Dedifferentiated amniotic fluid mesenchymal stem cell (primary cell): ENCODE data around the gene LENG9.
A peak's percentile ranks its signal among the peaks of the same experiment; 100 is the strongest.
"Not testable (repeated sequence)": the region's sequence is repeated elsewhere in the genome, so short reads cannot be mapped to it uniquely, and the experiment has no call there.

Source experiments
- DNase-seq: peaks from one replicate; pipeline ENCODE4 v3.0.0-alpha.2; 2016; ENCODE audit errors: extremely low spot score

Gene LENG9

GRCh38 chr19:54459282-54460229 is 4.0 kb downstream of the LENG9 start:
- DNase-seq, result no peak

- DNase-seq, result no peak
Measured at GRCh38 chr19:54458648-54459281, 4.8 kb downstream of the LENG9 start.

GRCh38 chr19:54457773-54458647 is 5.6 kb downstream of the LENG9 start:
- no peak for DNase-seq

- DNase-seq, result no peak
Measured at GRCh38 chr19:54456423-54457373, 6.9 kb downstream of the LENG9 start.

GRCh38 chr19:54455786-54456422 is 7.7 kb downstream of the LENG9 start:
- DNase-seq, result no peak

GRCh38 chr19:54454781-54455675 is 8.6 kb downstream of the LENG9 start:
- DNase-seq, result no peak

- no peak for DNase-seq
Measured at GRCh38 chr19:54453921-54454780, 9.4 kb downstream of the LENG9 start.

- no peak for DNase-seq
Measured at GRCh38 chr19:54452626-54453025, 11.0 kb downstream of the LENG9 start.

- DNase-seq, result no peak
Measured at GRCh38 chr19:54451997-54452396, 11.6 kb downstream of the LENG9 start.

GRCh38 chr19:54451331-54451871 is 12.2 kb downstream of the LENG9 start:
- no peak for DNase-seq

GRCh38 chr19:54449701-54450069 is 13.9 kb downstream of the LENG9 start:
- peak; percentile 26 for DNase-seq

GRCh38 chr19:54448774-54449700 is 14.5 kb downstream of the LENG9 start, which contains the start of gene LENG8:
Gene LENG8, plus strand, starts transcription at chr19:54449199. Its CDS starts 2,146 bp downstream, at chr19:54451345.
- peak; percentile 98 for DNase-seq

GRCh38 chr19:54448040-54448773 is 15.4 kb downstream of the LENG9 start:
- peak; percentile 36 for DNase-seq

- not testable (repeated sequence) for DNase-seq
Measured at GRCh38 chr19:54446349-54446748, 17.2 kb downstream of the LENG9 start.

- no peak for DNase-seq
Measured at GRCh38 chr19:54444737-54445136, 18.8 kb downstream of the LENG9 start.

GRCh38 chr19:54440641-54441040 is 22.9 kb downstream of the LENG9 start:
- DNase-seq, result no peak
